K562 treated with DMSO at 1 percent for 12 hours (cell line): ENCODE measurements around the gene C2orf72. TPM values are rescaled to one million over a fixed set of nuclear protein-coding genes. Genes with fewer than 3 reads are reported as not detected.

Experiments
- total RNA-seq: library from RNA; unstranded; fragments of 300-600 nt; gene quantifications from 2 replicates; pipeline ENCODE4 v1.2.3, GENCODE V29; 2022; ENCODE audit not compliant: insufficient read depth

The C2orf72 gene
- total RNA-seq: not detected in 2 replicates

GRCh38 chr2:231037202-231037730, at the start of gene C2orf72:
C2orf72 (plus strand) TSS chr2:231037523; CDS start chr2:231037566, 43 bp downstream.

GRCh38 chr2:230995821-230996220, 41.5 kb upstream of the C2orf72 start, which contains the start of gene SPATA3:
SPATA3 (plus strand) TSS chr2:230996121; CDS start chr2:230996234, 113 bp downstream.

GRCh38 chr2:231056453-231057416, 19.4 kb downstream of the C2orf72 start, which contains the start of gene PSMD1:
PSMD1 (plus strand) TSS chr2:231056867; CDS start chr2:231057026, 159 bp downstream.

Other genes with a start within 250 kb of the C2orf72 start
- 57.6 and 68.2 TPM in 2 replicates for gene ITM2C, start 172.6 kb upstream of the C2orf72 start, total RNA-seq
- 0.26 TPM in 1 of 2 replicates, not detected in the other for gene GPR55, start 112.3 kb upstream of the C2orf72 start, total RNA-seq
- not detected in 2 replicates for gene SPATA3, start 41.4 kb upstream of the C2orf72 start, total RNA-seq
- 60.4 and 77.8 TPM in 2 replicates for gene PSMD1, start 19.3 kb downstream of the C2orf72 start, total RNA-seq
- not detected in 2 replicates for gene HTR2B, start 87.5 kb downstream of the C2orf72 start, total RNA-seq
- gene ARMC9, start 161.1 kb downstream of the C2orf72 start, total RNA-seq: 2.2 and 5.1 TPM in 2 replicates